ENCODE data around the gene PAK4.

GRCh38 chr19:39160523-39160861 is 34.9 kb downstream of the PAK4 start:
- TF ChIP-seq EP300 (IDR thresholded peaks at IDR 0.05), result no peak
- TF ChIP-seq, protein P1, sequence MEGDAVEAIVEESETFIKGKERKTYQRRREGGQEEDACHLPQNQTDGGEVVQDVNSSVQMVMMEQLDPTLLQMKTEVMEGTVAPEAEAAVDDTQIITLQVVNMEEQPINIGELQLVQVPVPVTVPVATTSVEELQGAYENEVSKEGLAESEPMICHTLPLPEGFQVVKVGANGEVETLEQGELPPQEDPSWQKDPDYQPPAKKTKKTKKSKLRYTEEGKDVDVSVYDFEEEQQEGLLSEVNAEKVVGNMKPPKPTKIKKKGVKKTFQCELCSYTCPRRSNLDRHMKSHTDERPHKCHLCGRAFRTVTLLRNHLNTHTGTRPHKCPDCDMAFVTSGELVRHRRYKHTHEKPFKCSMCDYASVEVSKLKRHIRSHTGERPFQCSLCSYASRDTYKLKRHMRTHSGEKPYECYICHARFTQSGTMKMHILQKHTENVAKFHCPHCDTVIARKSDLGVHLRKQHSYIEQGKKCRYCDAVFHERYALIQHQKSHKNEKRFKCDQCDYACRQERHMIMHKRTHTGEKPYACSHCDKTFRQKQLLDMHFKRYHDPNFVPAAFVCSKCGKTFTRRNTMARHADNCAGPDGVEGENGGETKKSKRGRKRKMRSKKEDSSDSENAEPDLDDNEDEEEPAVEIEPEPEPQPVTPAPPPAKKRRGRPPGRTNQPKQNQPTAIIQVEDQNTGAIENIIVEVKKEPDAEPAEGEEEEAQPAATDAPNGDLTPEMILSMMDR (IDR thresholded peaks at IDR 0.05), result no peak
- TF ChIP-seq POLR2AphosphoS5 (IDR thresholded peaks at IDR 0.05), result no peak
- TF ChIP-seq POLR2A (IDR thresholded peaks at IDR 0.05), result no peak
